Karpas-422 (cell line): ENCODE measurements around the gene NSF. TPM values are rescaled to one million over a fixed set of nuclear protein-coding genes. Genes with fewer than 3 reads are reported as not detected.
"Not testable (repeated sequence)": the region's sequence is repeated elsewhere in the genome, so short reads cannot be mapped to it uniquely, and the experiment has no call there.

Source experiments
- DNase-seq: peaks from one replicate; pipeline ENCODE4 v3.0.0-alpha.2; 2015
- H2AFZ ChIP-seq: fragments of 200-600 bp; sonication (generic); 2 replicates; pipeline ENCODE4 v1.6.1; 2014; ENCODE audit warnings: antibody characterized with exemption, low read length, mixed read lengths
- H3K27ac ChIP-seq: fragments of 200-600 bp; sonication (generic); 2 replicates; pipeline ENCODE4 v1.5.1; 2014; ENCODE audit warnings: mild to moderate bottlenecking, low read length, moderate library complexity
- H3K27me3 ChIP-seq: fragments of 200-600 bp; sonication (generic); 2 replicates; pipeline ENCODE4 v1.6.1; 2014; ENCODE audit warnings: low read length, mixed read lengths
- H3K36me3 ChIP-seq: fragments of 200-600 bp; sonication (generic); 2 replicates; pipeline ENCODE4 v1.6.1; 2014; ENCODE audit warnings: low read length, mixed read lengths; ENCODE audit not compliant: insufficient read depth
- H3K4me1 ChIP-seq: fragments of 200-600 bp; sonication (generic); 2 replicates; pipeline ENCODE4 v1.6.1; 2014; ENCODE audit warnings: mild to moderate bottlenecking, low read length, mixed read lengths
- H3K4me2 ChIP-seq: fragments of 200-600 bp; sonication (generic); 2 replicates; pipeline ENCODE4 v1.6.1; 2014; ENCODE audit warnings: low read length, low read depth, mild to moderate bottlenecking; ENCODE audit not compliant: poor library complexity, severe bottlenecking
- H3K4me3 ChIP-seq: fragments of 200-600 bp; sonication (generic); 2 replicates; pipeline ENCODE4 v1.5.1; 2014; ENCODE audit warnings: mild to moderate bottlenecking, antibody characterized with exemption, low read length, mixed read lengths
- H3K79me2 ChIP-seq: fragments of 200-600 bp; sonication (generic); 2 replicates; pipeline ENCODE4 v1.6.1; 2014; ENCODE audit warnings: mild to moderate bottlenecking, low read length, mixed read lengths
- H3K9ac ChIP-seq: fragments of 200-600 bp; sonication (generic); 2 replicates; pipeline ENCODE4 v1.6.0; 2014; ENCODE audit warnings: low read length
- H3K9me2 ChIP-seq: fragments of 200-600 bp; sonication (generic), shearing (Covaris generic); replicated peaks from 2 replicates; pipeline ENCODE4 v1.6.0; 2014; ENCODE audit warnings: mild to moderate bottlenecking, low read length, moderate library complexity; ENCODE audit not compliant: insufficient read depth
- H3K9me3 ChIP-seq: fragments of 300-700, 200-600 bp; sonication (generic); 2 replicates; pipeline ENCODE4 v1.6.1; 2014; ENCODE audit warnings: low read length, mixed read lengths
- H4K20me1 ChIP-seq: fragments of 200-600 bp; sonication (generic); 2 replicates; pipeline ENCODE4 v1.6.1; 2014; ENCODE audit warnings: mild to moderate bottlenecking, antibody characterized with exemption, low read length, low read depth; ENCODE audit not compliant: insufficient read depth
- total RNA-seq: library from RNA; depleted of rRNA; stranded (reverse); fragments of >200 nt; shearing (Covaris generic); gene quantifications from 2 replicates; pipeline ENCODE4 v1.2.3, GENCODE V29; 2014; ENCODE audit warnings: low replicate concordance

Gene NSF
- total RNA-seq, 1 experiment from 2014 or later = 31.8 TPM

- not testable (repeated sequence) for H3K9me3 ChIP-seq, H3K4me1 ChIP-seq, H3K27me3 ChIP-seq, H2AFZ ChIP-seq, DNase-seq, H3K36me3 ChIP-seq, H3K79me2 ChIP-seq, H3K9ac ChIP-seq, H3K4me2 ChIP-seq, H3K27ac ChIP-seq, H4K20me1 ChIP-seq, H3K4me3 ChIP-seq, H3K9me2 ChIP-seq
These were observed 80.3 kb downstream of the NSF start for GRCh38 chr17:46670789-46671188.

DNA sequence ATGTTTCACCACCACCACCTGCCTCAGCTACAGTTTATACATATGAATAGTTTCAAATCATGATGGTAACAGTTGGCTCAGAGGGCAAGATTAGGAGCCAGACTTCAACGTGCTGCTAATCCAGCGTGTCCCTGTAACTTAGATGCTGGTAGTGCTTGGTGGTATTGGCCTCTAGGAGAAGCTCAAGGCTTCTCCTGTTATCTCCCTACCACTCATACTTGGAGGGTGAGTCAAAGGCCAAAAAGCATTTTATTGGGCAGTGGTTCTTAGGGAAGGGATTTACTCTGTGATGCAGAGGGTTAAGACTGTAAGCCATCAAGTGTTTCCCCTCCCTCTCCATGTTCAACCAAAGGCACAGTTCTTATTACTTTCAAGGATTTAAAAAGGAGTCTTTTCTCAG is 82.3 kb downstream of the NSF start:
- H3K4me3 ChIP-seq, H3K4me1 ChIP-seq, DNase-seq, H3K27me3 ChIP-seq, H2AFZ ChIP-seq, H3K9ac ChIP-seq, H3K36me3 ChIP-seq, H3K9me2 ChIP-seq, H3K27ac ChIP-seq, H3K79me2 ChIP-seq, H4K20me1 ChIP-seq, H3K4me2 ChIP-seq, H3K9me3 ChIP-seq: not testable (repeated sequence)

GRCh38 chr17:46677819-46678218 is 87.3 kb downstream of the NSF start:
- H2AFZ ChIP-seq, H3K9ac ChIP-seq, H3K27me3 ChIP-seq, H3K4me3 ChIP-seq, H3K79me2 ChIP-seq, H4K20me1 ChIP-seq, H3K9me3 ChIP-seq, H3K4me2 ChIP-seq, H3K36me3 ChIP-seq, H3K4me1 ChIP-seq, H3K27ac ChIP-seq, H3K9me2 ChIP-seq, DNase-seq: not testable (repeated sequence)

DNA sequence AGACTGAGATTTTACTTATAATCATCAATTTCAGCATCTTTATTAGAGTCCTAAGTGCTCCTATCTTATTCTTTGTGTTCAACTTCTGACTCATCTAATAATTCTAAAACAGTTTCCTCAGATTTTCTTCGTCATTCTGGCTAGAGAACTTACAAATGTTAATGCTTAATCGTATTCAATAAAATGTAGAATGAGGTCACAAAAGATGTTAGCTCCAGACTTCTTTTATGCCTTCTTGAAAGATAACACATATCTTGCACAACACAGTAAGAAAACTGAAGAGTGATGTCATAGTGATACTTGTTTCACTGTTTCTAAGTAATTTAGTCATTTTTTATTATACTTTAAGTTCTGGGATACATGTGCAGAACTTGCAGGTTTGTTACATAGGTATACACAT is 93.2 kb downstream of the NSF start:
- not testable (repeated sequence) for H2AFZ ChIP-seq, H3K9me3 ChIP-seq, H3K36me3 ChIP-seq, H3K4me3 ChIP-seq, H3K4me2 ChIP-seq, H3K4me1 ChIP-seq, H3K79me2 ChIP-seq, H3K9ac ChIP-seq, DNase-seq, H3K27ac ChIP-seq, H4K20me1 ChIP-seq, H3K9me2 ChIP-seq, H3K27me3 ChIP-seq

DNA sequence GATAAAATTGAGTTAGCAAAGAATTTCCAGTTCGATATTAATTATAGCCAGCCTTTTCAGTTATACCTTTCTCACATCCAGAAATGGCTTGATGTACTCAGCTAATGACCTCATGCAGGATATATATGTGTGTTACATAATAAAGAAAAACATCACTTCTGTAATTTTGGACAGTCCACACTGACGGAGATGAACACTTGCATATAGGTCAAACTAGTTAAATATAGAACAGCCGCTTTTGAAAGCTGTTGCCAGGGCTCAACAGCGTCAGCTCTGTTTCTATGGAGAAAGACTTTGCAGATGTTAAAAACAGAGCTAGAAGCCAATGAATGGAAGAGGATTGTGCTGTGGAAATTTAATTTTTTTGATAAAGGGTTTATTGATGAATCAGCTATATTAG is 94.8 kb downstream of the NSF start:
- H3K27me3 ChIP-seq, H2AFZ ChIP-seq, H3K4me3 ChIP-seq, H3K9ac ChIP-seq, H3K4me2 ChIP-seq, H3K4me1 ChIP-seq, H4K20me1 ChIP-seq, H3K9me3 ChIP-seq, H3K27ac ChIP-seq, H3K79me2 ChIP-seq, H3K36me3 ChIP-seq, DNase-seq, H3K9me2 ChIP-seq: not testable (repeated sequence)

DNA sequence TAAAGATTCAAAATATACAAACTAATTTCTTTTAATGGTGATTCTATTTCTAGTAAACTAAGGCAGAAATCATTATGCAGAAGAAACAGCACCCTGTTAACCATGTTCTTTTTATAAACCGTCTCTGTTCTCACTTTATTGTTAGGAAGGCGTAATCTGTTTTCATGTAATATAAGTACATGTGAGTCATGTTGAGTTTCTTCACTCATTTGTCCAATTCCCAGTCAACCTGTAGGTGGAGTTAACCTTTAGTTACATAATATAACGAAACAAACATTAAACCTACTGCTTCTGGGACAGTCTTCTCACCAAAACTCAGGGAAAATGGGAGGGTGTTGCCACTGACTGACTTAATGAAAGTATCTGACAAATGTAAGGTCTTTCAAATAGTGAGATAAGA is 101.7 kb downstream of the NSF start:
- H3K79me2 ChIP-seq, H3K27ac ChIP-seq, H3K4me2 ChIP-seq, H3K9me2 ChIP-seq, H4K20me1 ChIP-seq, DNase-seq, H3K4me1 ChIP-seq, H3K9me3 ChIP-seq, H3K27me3 ChIP-seq, H3K4me3 ChIP-seq, H3K9ac ChIP-seq, H3K36me3 ChIP-seq, H2AFZ ChIP-seq: not testable (repeated sequence)

GRCh38 chr17:46693283-46693682 is 102.8 kb downstream of the NSF start:
- H3K9me2 ChIP-seq, H3K9me3 ChIP-seq, H2AFZ ChIP-seq, H4K20me1 ChIP-seq, H3K27me3 ChIP-seq, DNase-seq, H3K4me2 ChIP-seq, H3K4me1 ChIP-seq, H3K9ac ChIP-seq, H3K4me3 ChIP-seq, H3K27ac ChIP-seq, H3K79me2 ChIP-seq, H3K36me3 ChIP-seq: not testable (repeated sequence)

DNA sequence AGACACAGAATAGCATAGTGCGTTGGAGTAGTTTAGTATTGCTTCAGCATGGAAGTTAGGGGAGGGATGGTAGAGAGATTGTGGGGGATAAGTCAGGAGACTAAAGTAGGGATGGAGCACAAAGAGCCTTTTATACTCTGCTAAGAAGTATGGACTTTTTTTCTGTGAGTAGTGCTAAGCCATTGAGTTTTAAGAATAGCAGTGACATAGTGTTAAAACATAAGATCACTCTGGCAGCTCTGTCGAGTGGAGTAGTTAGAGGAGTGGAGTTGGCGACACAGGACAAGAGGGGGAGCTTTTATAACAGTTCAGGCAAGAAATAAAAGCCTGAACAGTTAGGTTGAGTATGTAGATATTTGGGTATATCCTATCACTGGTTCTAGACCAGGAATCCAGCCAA is 106.1 kb downstream of the NSF start:
- H4K20me1 ChIP-seq, H2AFZ ChIP-seq, H3K4me3 ChIP-seq, H3K36me3 ChIP-seq, DNase-seq, H3K9ac ChIP-seq, H3K27ac ChIP-seq, H3K9me2 ChIP-seq, H3K9me3 ChIP-seq, H3K4me1 ChIP-seq, H3K27me3 ChIP-seq, H3K79me2 ChIP-seq, H3K4me2 ChIP-seq: not testable (repeated sequence)

- not testable (repeated sequence) for DNase-seq, H3K36me3 ChIP-seq, H4K20me1 ChIP-seq, H3K4me3 ChIP-seq, H3K9ac ChIP-seq, H3K4me1 ChIP-seq, H2AFZ ChIP-seq, H3K9me2 ChIP-seq, H3K4me2 ChIP-seq, H3K79me2 ChIP-seq, H3K9me3 ChIP-seq, H3K27ac ChIP-seq, H3K27me3 ChIP-seq
These were observed 108.5 kb downstream of the NSF start for GRCh38 chr17:46699014-46699413.
